Mesenchymal stem cell (in vitro differentiated cells and primary cell): ENCODE data around the gene INSYN2B.

Source experiments
- DNase-seq: peaks from one replicate; pipeline ENCODE4 v3.0.0-alpha.2; 2013
- H2AFZ ChIP-seq: one replicate; pipeline ENCODE4 v1.6.1; 2013; ENCODE audit warnings: low read depth, mild to moderate bottlenecking, control low read depth, inconsistent platforms, low read length, moderate library complexity
- H2AK5ac ChIP-seq: 2 replicates; pipeline ENCODE4 v1.6.1; 2013; ENCODE audit warnings: low read length, moderate library complexity, mild to moderate bottlenecking, inconsistent platforms; ENCODE audit not compliant: severe bottlenecking
- H2BK120ac ChIP-seq: one replicate; pipeline ENCODE4 v1.6.1; 2013; ENCODE audit warnings: low read depth, mild to moderate bottlenecking, inconsistent platforms, low read length, moderate library complexity
- H2BK12ac ChIP-seq, 2 experiments: one replicate each; pipeline ENCODE4 v1.6.1; 2013; ENCODE audit warnings: inconsistent platforms in 2 of 2, low read length in 2 of 2, mild to moderate bottlenecking in 2 of 2, moderate library complexity in 2 of 2, control low read depth in 1 of 2
- H2BK15ac ChIP-seq: one replicate; pipeline ENCODE4 v1.6.1; 2013; ENCODE audit warnings: mild to moderate bottlenecking, low read depth, inconsistent platforms; ENCODE audit not compliant: poor library complexity, severe bottlenecking
- H2BK5ac ChIP-seq: 2 replicates; pipeline ENCODE4 v1.6.1; 2013; ENCODE audit warnings: low read depth, mild to moderate bottlenecking, low read length, control low read depth, inconsistent platforms; ENCODE audit not compliant: poor library complexity, severe bottlenecking
- H3K14ac ChIP-seq, 2 experiments: one replicate each; pipeline ENCODE4 v1.6.1; 2013; ENCODE audit warnings: inconsistent platforms in 2 of 2, low read length in 2 of 2, control low read depth in 1 of 2, mild to moderate bottlenecking in 1 of 2, moderate library complexity in 1 of 2
- H3K18ac ChIP-seq, 2 experiments: one replicate each; pipeline ENCODE4 v1.6.1; 2013; ENCODE audit warnings: inconsistent platforms in 2 of 2, low read length in 2 of 2, control low read depth in 1 of 2, low read depth in 1 of 2, mild to moderate bottlenecking in 1 of 2
- H3K23ac ChIP-seq, 2 experiments: one replicate each; pipeline ENCODE4 v1.6.1; 2013; ENCODE audit warnings: inconsistent platforms in 2 of 2, low read length in 2 of 2, mild to moderate bottlenecking in 2 of 2, moderate library complexity in 2 of 2, control low read depth in 1 of 2
- H3K27ac ChIP-seq: 2 replicates; pipeline ENCODE4 v1.5.1; 2013; ENCODE audit warnings: mild to moderate bottlenecking, moderate library complexity, low read length, control low read depth, inconsistent platforms; ENCODE audit not compliant: poor library complexity, severe bottlenecking
- H3K27me3 ChIP-seq, 2 experiments: 2 replicates each; pipeline versions ENCODE4 v1.6.1 to v1.7.0; 2013; ENCODE audit warnings: low read length in 2 of 2, mild to moderate bottlenecking in 2 of 2, moderate library complexity in 2 of 2, control low read depth in 1 of 2, inconsistent platforms in 1 of 2; ENCODE audit not compliant: control insufficient read depth in 1 of 2, insufficient read depth in 1 of 2
- H3K36me3 ChIP-seq, 2 experiments: 2 replicates each; pipeline versions ENCODE4 v1.6.1 to v1.7.0; 2013; ENCODE audit warnings: low read length in 2 of 2, control low read depth in 1 of 2, inconsistent platforms in 1 of 2, low read depth in 1 of 2, mild to moderate bottlenecking in 1 of 2; ENCODE audit not compliant: insufficient read depth in 2 of 2, control insufficient read depth in 1 of 2
- H3K4ac ChIP-seq, 2 experiments: one replicate each; pipeline ENCODE4 v1.6.1; 2013; ENCODE audit warnings: inconsistent platforms in 2 of 2, low read length in 2 of 2, mild to moderate bottlenecking in 2 of 2, moderate library complexity in 2 of 2, control low read depth in 1 of 2, low read depth in 1 of 2
- H3K4me1 ChIP-seq: 2 replicates; pipeline ENCODE4 v1.6.1; 2013; ENCODE audit warnings: low read depth, low read length, control low read depth; ENCODE audit not compliant: control insufficient read depth, insufficient read depth
- H3K4me2 ChIP-seq: 2 replicates; pipeline ENCODE4 v1.6.1; 2013; ENCODE audit warnings: low read length, mild to moderate bottlenecking, inconsistent platforms; ENCODE audit not compliant: poor library complexity, severe bottlenecking
- H3K4me3 ChIP-seq, 2 experiments: 2 replicates each; pipeline versions ENCODE4 v1.5.1 to v1.7.0; 2013; ENCODE audit warnings: low read length in 2 of 2, mild to moderate bottlenecking in 2 of 2, control low read depth in 1 of 2, low read depth in 1 of 2; ENCODE audit not compliant: insufficient read depth in 1 of 2
- H3K79me1 ChIP-seq: replicated peaks from 2 replicates; pipeline ENCODE4 v1.6.1; 2013; ENCODE audit warnings: mild to moderate bottlenecking, control low read depth, low read length, inconsistent platforms; ENCODE audit not compliant: poor library complexity, severe bottlenecking
- H3K9ac ChIP-seq: 2 replicates; pipeline ENCODE4 v1.7.0; 2013; ENCODE audit warnings: mild to moderate bottlenecking, low read length, moderate library complexity
- H3K9me3 ChIP-seq: 2 replicates; pipeline ENCODE4 v1.7.0; 2013; ENCODE audit warnings: mild to moderate bottlenecking, low read length; ENCODE audit not compliant: control insufficient read depth
- H4K8ac ChIP-seq: one replicate; pipeline ENCODE4 v1.6.1; 2013; ENCODE audit warnings: inconsistent platforms, mild to moderate bottlenecking, low read length, moderate library complexity
- H4K91ac ChIP-seq: one replicate; pipeline ENCODE4 v1.6.1; 2013; ENCODE audit warnings: mild to moderate bottlenecking, low read length, inconsistent platforms
- WGBS: methylation state at CpG from one replicate; pipeline ENCODE4 v1.1.7; 2013; ENCODE audit warnings: mixed read lengths; 5-methylcytosine and 5-hydroxymethylcytosine counted together

Gene INSYN2B

DNA sequence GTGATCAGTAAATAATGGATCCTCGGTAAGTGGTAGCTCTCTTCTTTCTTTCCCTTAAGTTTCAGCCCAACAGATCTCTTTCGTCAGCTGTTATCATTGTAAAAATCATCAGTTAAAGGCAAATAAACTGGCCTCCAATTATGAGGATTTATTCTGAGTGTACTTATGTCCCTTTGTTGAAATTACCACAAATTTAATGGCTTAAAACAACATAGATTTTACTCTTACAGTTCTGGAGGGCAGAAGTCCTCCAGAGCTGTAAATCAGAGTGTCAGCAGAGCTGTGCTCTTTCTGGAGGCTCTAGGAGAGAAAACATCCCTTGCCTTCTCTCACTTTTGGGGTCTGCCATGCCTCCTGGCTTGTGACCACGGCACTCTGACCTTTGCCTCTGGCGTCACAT lies 104.6 kb downstream of the INSYN2B start:
- Histone ChIP-seq H3K4me3 (no peak overlapping the region), H3K4ac (peak overlapping the region in 1 of 2 experiments; percentile 2), H4K91ac (no peak overlapping the region), H2BK120ac (no peak overlapping the region), H3K4me1 (peaks cover 4% of the 10 kb centered on the region), H3K27me3 (no peaks in the 10 kb centered on the region), H3K18ac (peak overlapping the region in 1 of 2 experiments; percentile 35), H3K9me3 (no peaks in the 10 kb centered on the region), H2BK5ac (no peak overlapping the region), H3K79me1 (peaks cover 2% of the 10 kb centered on the region), H2AFZ (no peak overlapping the region), H4K8ac (no peak overlapping the region), H3K27ac (no peak overlapping the region), H2AK5ac (no peak overlapping the region), H3K14ac (no peak overlapping the region), H2BK12ac (no peak overlapping the region), H2BK15ac (no peak overlapping the region), H3K4me2 (no peak overlapping the region), H3K36me3 (peaks cover 0 to 42% of the 10 kb centered on the region in 2 experiments), H3K23ac (no peak overlapping the region), H3K9ac (peak overlapping the region; percentile 12)
- WGBS = 98% methylated on average over 2 of the region's 4 CpGs
- no peak for DNase-seq

GRCh38 chr5:169875091-169875728 lies 105.1 kb downstream of the INSYN2B start:
- peak overlapping the region; percentile 58 for H3K9ac ChIP-seq
- H2BK5ac ChIP-seq = no peak overlapping the region
- no peak overlapping the region for H2BK15ac ChIP-seq
- H3K36me3 ChIP-seq = peaks cover 0 to 36% of the 10 kb centered on the region in 2 experiments
- peak; percentile 73 for DNase-seq
- H3K14ac ChIP-seq = no peak overlapping the region
- no peak overlapping the region for H2AFZ ChIP-seq
- H3K4me2 ChIP-seq = no peak overlapping the region
- H3K27me3 ChIP-seq = no peaks in the 10 kb centered on the region
- peaks cover 4% of the 10 kb centered on the region for H3K4me1 ChIP-seq
- H3K4me3 ChIP-seq = peak overlapping the region in 1 of 2 experiments; percentile 23
- peaks cover 2% of the 10 kb centered on the region for H3K79me1 ChIP-seq
- no peak overlapping the region for H3K4ac ChIP-seq
- H2BK120ac ChIP-seq = no peak overlapping the region
- H3K18ac ChIP-seq = no peak overlapping the region
- H2AK5ac ChIP-seq = no peak overlapping the region
- H3K9me3 ChIP-seq = no peaks in the 10 kb centered on the region
- no peak overlapping the region for H4K91ac ChIP-seq
- no peak overlapping the region for H2BK12ac ChIP-seq
- 94% methylated on average over 8 of the region's 8 CpGs for WGBS
- no peak overlapping the region for H3K27ac ChIP-seq
- H3K23ac ChIP-seq = no peak overlapping the region
- no peak overlapping the region for H4K8ac ChIP-seq

- H4K8ac ChIP-seq = peak overlapping the region; percentile 39
- peak overlapping the region in 1 of 2 experiments; percentile 23 for H3K4me3 ChIP-seq
- no peak overlapping the region for H3K4ac ChIP-seq
- peaks cover 0 to 32% of the 10 kb centered on the region in 2 experiments for H3K36me3 ChIP-seq
- no peak overlapping the region for H4K91ac ChIP-seq
- WGBS = 92% methylated on average over 3 of the region's 4 CpGs
- no peak overlapping the region for H2BK12ac ChIP-seq
- no peak overlapping the region for H3K18ac ChIP-seq
- H3K23ac ChIP-seq = no peak overlapping the region
- H3K27ac ChIP-seq = no peak overlapping the region
- peak; percentile 10 for DNase-seq
- H3K4me1 ChIP-seq = peaks cover 4% of the 10 kb centered on the region
- H3K14ac ChIP-seq = no peak overlapping the region
- H2AK5ac ChIP-seq = peak overlapping the region; percentile 23
- no peak overlapping the region for H2BK120ac ChIP-seq
- H3K9me3 ChIP-seq = no peaks in the 10 kb centered on the region
- H3K9ac ChIP-seq = peak overlapping the region; percentile 58
- H3K79me1 ChIP-seq = peaks cover 2% of the 10 kb centered on the region
- H2BK15ac ChIP-seq = no peak overlapping the region
- H2AFZ ChIP-seq = no peak overlapping the region
- peak overlapping the region; percentile 4 for H2BK5ac ChIP-seq
- no peaks in the 10 kb centered on the region for H3K27me3 ChIP-seq
- no peak overlapping the region for H3K4me2 ChIP-seq
Measured at GRCh38 chr5:169874621-169875020, 105.7 kb downstream of the INSYN2B start.

DNA sequence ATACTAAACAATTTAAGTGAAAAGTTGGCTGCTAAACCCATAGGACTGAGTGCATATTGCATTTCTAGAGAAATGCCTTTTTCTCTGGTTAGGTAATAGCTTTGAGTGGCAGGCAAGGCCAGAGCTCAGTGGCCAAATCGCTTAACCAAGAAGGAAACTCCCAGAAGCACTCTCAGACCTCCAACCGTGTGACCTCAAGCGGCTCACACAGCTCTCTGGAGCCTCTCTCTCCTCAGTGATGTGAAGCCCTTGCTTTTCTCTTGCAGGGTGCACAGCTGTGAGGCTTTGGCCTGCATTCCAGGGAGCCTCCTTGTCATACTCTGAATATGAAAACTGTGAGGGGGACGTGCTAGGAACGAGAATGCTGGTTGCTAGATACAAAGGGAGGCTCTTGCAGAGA lies 106.7 kb downstream of the INSYN2B start:
- WGBS = 84% methylated on average over 4 of the region's 5 CpGs
- Histone ChIP-seq H2BK12ac (no peak overlapping the region), H2BK15ac (no peak overlapping the region), H2BK120ac (no peak overlapping the region), H3K9ac (no peak overlapping the region), H3K27me3 (no peaks in the 10 kb centered on the region), H3K79me1 (peaks cover 2% of the 10 kb centered on the region), H3K18ac (no peak overlapping the region), H4K8ac (no peak overlapping the region), H3K27ac (peak overlapping the region; percentile 19), H3K4me3 (no peak overlapping the region), H3K9me3 (no peaks in the 10 kb centered on the region), H4K91ac (no peak overlapping the region), H3K4me1 (peaks cover 4% of the 10 kb centered on the region), H2AK5ac (no peak overlapping the region), H3K4ac (no peak overlapping the region), H3K14ac (no peak overlapping the region), H3K23ac (no peak overlapping the region), H3K36me3 (peaks cover 0 to 23% of the 10 kb centered on the region in 2 experiments), H2BK5ac (no peak overlapping the region), H2AFZ (no peak overlapping the region), H3K4me2 (no peak overlapping the region)
- DNase-seq = peak; percentile 45
